Inferior parietal cortex (tissue), 1 donor: ENCODE measurements around the gene IQSEC1.

Source experiments
- DNase-seq: peaks from one replicate; pipeline ENCODE4 v3.0.0-alpha.2; 2016; ENCODE audit errors: extremely low spot score

The IQSEC1 gene

GRCh38 chr3:13073326-13074005, at the start of gene IQSEC1:
Gene IQSEC1 (minus strand): TSS chr3:13073429. CDS start chr3:13073014, 415 bp downstream.
- peak; percentile 66 for DNase-seq

- DNase-seq = no peak
Observed at GRCh38 chr3:13122081-13123012, 49.1 kb upstream of the IQSEC1 start.

- no peak for DNase-seq
Observed at GRCh38 chr3:13121553-13122001, 48.3 kb upstream of the IQSEC1 start.

GRCh38 chr3:13120928-13121552, 47.8 kb upstream of the IQSEC1 start:
- DNase-seq = no peak

GRCh38 chr3:13120289-13120927, 47.2 kb upstream of the IQSEC1 start:
- DNase-seq = no peak

GRCh38 chr3:13119471-13120220, 46.4 kb upstream of the IQSEC1 start:
- DNase-seq = no peak

GRCh38 chr3:13116426-13116825, 43.2 kb upstream of the IQSEC1 start:
- DNase-seq = no peak

GRCh38 chr3:13115991-13116390, 42.8 kb upstream of the IQSEC1 start:
- no peak for DNase-seq

GRCh38 chr3:13115576-13115910, 42.3 kb upstream of the IQSEC1 start:
- no peak for DNase-seq

GRCh38 chr3:13114811-13115575, 41.8 kb upstream of the IQSEC1 start:
- no peak for DNase-seq

- no peak for DNase-seq
Observed at GRCh38 chr3:13113346-13114330, 40.4 kb upstream of the IQSEC1 start.

- no peak for DNase-seq
Observed at GRCh38 chr3:13112521-13113345, 39.5 kb upstream of the IQSEC1 start.

- DNase-seq = no peak
Observed at GRCh38 chr3:13111873-13112520, 38.8 kb upstream of the IQSEC1 start.

- no peak for DNase-seq
Observed at GRCh38 chr3:13111173-13111872, 38.1 kb upstream of the IQSEC1 start.

GRCh38 chr3:13110678-13111116, 37.5 kb upstream of the IQSEC1 start:
- DNase-seq = no peak

GRCh38 chr3:13109516-13109915, 36.3 kb upstream of the IQSEC1 start:
- DNase-seq = no peak

GRCh38 chr3:13108861-13109260, 35.6 kb upstream of the IQSEC1 start:
- no peak for DNase-seq
